22Rv1 (cell line): ENCODE results near the gene CPHXL2.

Experiments
- ZFX ChIP-seq: fragments of 450-650 bp; IDR thresholded peaks from 2 replicates; pipeline ENCODE4 v1.6.1; 2017; ENCODE audit warnings: antibody characterized with exemption, borderline replicate concordance
- TF ChIP-seq, protein P1 (sequence below): fragments of 450-650 bp; IDR thresholded peaks from 2 replicates; pipeline ENCODE4 v1.5.1; 2017; ENCODE audit warnings: mild to moderate bottlenecking

DNA sequence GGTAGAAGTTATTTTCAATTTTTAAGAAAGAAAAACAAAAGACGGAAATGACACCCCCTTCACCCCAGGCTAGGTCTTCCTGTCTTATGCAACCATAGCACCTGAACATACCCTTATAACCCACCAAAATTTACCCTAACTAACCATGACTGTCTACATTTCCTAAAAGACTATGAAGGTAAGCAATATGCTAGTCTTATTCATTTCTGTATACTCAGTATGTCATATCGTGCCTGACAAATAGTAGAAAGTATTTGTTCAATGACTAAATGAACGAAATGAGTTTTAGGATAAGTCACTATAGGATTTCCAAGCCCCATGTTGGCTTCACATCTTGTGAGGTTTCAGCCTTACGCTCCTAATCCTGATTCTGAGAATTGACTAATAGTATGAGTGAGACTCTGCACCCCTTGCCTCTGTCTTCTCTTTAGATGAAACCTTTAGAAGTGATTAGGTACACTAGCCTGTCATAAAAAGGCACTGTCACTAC lies 60.2 kb downstream of the CPHXL2 start:
- TF ChIP-seq, protein P1, sequence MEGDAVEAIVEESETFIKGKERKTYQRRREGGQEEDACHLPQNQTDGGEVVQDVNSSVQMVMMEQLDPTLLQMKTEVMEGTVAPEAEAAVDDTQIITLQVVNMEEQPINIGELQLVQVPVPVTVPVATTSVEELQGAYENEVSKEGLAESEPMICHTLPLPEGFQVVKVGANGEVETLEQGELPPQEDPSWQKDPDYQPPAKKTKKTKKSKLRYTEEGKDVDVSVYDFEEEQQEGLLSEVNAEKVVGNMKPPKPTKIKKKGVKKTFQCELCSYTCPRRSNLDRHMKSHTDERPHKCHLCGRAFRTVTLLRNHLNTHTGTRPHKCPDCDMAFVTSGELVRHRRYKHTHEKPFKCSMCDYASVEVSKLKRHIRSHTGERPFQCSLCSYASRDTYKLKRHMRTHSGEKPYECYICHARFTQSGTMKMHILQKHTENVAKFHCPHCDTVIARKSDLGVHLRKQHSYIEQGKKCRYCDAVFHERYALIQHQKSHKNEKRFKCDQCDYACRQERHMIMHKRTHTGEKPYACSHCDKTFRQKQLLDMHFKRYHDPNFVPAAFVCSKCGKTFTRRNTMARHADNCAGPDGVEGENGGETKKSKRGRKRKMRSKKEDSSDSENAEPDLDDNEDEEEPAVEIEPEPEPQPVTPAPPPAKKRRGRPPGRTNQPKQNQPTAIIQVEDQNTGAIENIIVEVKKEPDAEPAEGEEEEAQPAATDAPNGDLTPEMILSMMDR: no peak
- no peak for TF ChIP-seq ZFX
